Lower leg skin (tissue), 3 donors: ENCODE results near the gene CHML.

Experiments used
- POLR2A ChIP-seq, 2 donors: fragments of 450-650 bp; IDR thresholded peaks; one replicate each; pipeline ENCODE4 v1.6.1; 2016 to 2017; ENCODE audit warnings: antibody characterized with exemption in 2 of 2, mild to moderate bottlenecking in 1 of 2, moderate library complexity in 1 of 2
- TF ChIP-seq, protein P1 (sequence below), 3 donors: fragments of 450-650 bp; IDR thresholded peaks; one replicate each; pipeline ENCODE4 v1.5.1; 2016; ENCODE audit warnings: antibody characterized with exemption in 3 of 3, mild to moderate bottlenecking in 3 of 3, moderate library complexity in 2 of 3

- TF ChIP-seq, protein P1, sequence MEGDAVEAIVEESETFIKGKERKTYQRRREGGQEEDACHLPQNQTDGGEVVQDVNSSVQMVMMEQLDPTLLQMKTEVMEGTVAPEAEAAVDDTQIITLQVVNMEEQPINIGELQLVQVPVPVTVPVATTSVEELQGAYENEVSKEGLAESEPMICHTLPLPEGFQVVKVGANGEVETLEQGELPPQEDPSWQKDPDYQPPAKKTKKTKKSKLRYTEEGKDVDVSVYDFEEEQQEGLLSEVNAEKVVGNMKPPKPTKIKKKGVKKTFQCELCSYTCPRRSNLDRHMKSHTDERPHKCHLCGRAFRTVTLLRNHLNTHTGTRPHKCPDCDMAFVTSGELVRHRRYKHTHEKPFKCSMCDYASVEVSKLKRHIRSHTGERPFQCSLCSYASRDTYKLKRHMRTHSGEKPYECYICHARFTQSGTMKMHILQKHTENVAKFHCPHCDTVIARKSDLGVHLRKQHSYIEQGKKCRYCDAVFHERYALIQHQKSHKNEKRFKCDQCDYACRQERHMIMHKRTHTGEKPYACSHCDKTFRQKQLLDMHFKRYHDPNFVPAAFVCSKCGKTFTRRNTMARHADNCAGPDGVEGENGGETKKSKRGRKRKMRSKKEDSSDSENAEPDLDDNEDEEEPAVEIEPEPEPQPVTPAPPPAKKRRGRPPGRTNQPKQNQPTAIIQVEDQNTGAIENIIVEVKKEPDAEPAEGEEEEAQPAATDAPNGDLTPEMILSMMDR (IDR thresholded peaks at IDR 0.05), result no peak
- no peak for TF ChIP-seq POLR2A (IDR thresholded peaks at IDR 0.05)
These were observed 41.9 kb downstream of the CHML start for GRCh38 chr1:241598249-241598648.
